ENCODE data around the gene TSPAN18. TPM values are rescaled to one million over a fixed set of nuclear protein-coding genes. Genes with fewer than 3 reads are reported as not detected.

TSPAN18 gene
- total and polyA plus RNA-seq, 2 donors from 2014 or later = 13.8 to 38.1 TPM

DNA sequence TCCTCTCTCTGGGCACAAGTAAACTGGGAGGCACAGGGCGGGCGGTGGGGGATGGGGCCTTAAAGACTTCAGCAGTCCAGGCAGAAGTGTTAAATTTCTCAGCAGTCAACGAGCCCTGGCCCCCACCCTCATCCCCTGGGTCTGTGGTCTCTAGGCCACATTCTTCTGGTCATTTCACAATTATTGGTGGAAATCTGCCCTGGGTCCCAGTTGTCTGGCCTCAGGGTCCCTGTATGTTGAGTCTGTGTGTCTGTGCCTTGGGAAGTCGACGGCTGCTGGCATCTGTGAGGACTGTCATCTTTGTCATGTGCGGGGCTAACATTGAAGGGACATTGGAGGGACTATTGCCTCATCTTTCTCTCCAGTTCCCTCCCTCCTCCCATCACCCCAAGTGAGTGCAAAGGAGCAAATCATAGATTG lies 1.7 kb downstream of the TSPAN18 start:
- DNase-seq (peak in 2 of 5 donors; percentile 25 to 67), FAIRE-seq (no peak)
- intact Hi-C loops (cut with DNase I) = no loop called here
- no peaks in the 10 kb centered on the region for H3K36me3 ChIP-seq (ENCODE audit: control insufficient read depth in 2 of 3, insufficient read depth in 3 of 3, low read length in 3 of 3)
- peak overlapping the region in 2 of 3 donors; percentile 30 to 61 for H3K4me3 ChIP-seq (ENCODE audit: low read length in 3 of 3)
- no peak overlapping the region for H3K9ac ChIP-seq (ENCODE audit: low read length in 3 of 3)
- no peak overlapping the region for H3K27ac ChIP-seq (ENCODE audit: low read depth in 2 of 2, low read length in 2 of 2)
- TF ChIP-seq, protein P1, sequence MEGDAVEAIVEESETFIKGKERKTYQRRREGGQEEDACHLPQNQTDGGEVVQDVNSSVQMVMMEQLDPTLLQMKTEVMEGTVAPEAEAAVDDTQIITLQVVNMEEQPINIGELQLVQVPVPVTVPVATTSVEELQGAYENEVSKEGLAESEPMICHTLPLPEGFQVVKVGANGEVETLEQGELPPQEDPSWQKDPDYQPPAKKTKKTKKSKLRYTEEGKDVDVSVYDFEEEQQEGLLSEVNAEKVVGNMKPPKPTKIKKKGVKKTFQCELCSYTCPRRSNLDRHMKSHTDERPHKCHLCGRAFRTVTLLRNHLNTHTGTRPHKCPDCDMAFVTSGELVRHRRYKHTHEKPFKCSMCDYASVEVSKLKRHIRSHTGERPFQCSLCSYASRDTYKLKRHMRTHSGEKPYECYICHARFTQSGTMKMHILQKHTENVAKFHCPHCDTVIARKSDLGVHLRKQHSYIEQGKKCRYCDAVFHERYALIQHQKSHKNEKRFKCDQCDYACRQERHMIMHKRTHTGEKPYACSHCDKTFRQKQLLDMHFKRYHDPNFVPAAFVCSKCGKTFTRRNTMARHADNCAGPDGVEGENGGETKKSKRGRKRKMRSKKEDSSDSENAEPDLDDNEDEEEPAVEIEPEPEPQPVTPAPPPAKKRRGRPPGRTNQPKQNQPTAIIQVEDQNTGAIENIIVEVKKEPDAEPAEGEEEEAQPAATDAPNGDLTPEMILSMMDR (IDR thresholded peaks at IDR 0.05; ENCODE audit: borderline replicate concordance, extremely low read depth, insufficient read depth) = no peak
- H3K27me3 ChIP-seq (ENCODE audit: control insufficient read depth, insufficient read depth, low read length) = no peaks in the 10 kb centered on the region
- no peaks in the 10 kb centered on the region for H3K9me3 ChIP-seq (ENCODE audit: control insufficient read depth in 2 of 3, insufficient read depth in 1 of 3, low read length in 3 of 3)
- H3K4me1 ChIP-seq (ENCODE audit: control insufficient read depth in 2 of 3, insufficient read depth in 2 of 3, low read depth in 1 of 3, low read length in 3 of 3) = peaks cover 0 to 12% (median 8%) of the 10 kb centered on the region in 3 donors

DNA sequence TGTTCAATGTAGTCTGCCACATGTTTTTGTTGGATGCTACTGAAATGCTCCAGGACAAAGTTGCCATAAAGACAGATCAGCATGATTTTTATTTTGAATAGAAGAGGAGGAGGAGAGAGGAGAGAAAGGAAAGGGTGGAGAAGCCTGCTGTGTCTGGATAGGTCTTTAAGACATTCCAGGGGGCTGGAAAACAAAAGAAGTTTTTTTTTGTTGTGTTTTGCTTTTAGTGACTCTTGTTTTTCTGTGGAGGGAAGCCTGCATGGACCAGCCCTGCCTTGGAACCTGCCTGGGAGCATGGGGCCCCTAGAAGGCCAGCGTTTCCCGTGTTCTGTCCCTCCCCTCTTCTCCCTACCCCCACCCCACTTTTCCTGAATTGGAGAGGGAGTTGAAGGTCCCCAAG lies 2.3 kb downstream of the TSPAN18 start:
- no peak overlapping the region for H3K27ac ChIP-seq (ENCODE audit: low read depth in 2 of 2, low read length in 2 of 2)
- TF ChIP-seq, protein P1 (IDR thresholded peaks at IDR 0.05; ENCODE audit: borderline replicate concordance, extremely low read depth, insufficient read depth) = no peak
- H3K4me3 ChIP-seq (ENCODE audit: low read length in 3 of 3) = peak overlapping the region in 1 of 3 donors; percentile 61
- H3K9ac ChIP-seq (ENCODE audit: low read length in 3 of 3) = no peak overlapping the region
- FAIRE-seq (no peak), DNase-seq (peak in 1 of 5 donors; percentile 11)
- intact Hi-C loops (cut with DNase I) = no loop called here
- no peaks in the 10 kb centered on the region for H3K27me3 ChIP-seq (ENCODE audit: control insufficient read depth, insufficient read depth, low read length)
- no peaks in the 10 kb centered on the region for H3K9me3 ChIP-seq (ENCODE audit: control insufficient read depth in 2 of 3, insufficient read depth in 1 of 3, low read length in 3 of 3)
- no peaks in the 10 kb centered on the region for H3K36me3 ChIP-seq (ENCODE audit: control insufficient read depth in 2 of 3, insufficient read depth in 3 of 3, low read length in 3 of 3)
- H3K4me1 ChIP-seq (ENCODE audit: control insufficient read depth in 2 of 3, insufficient read depth in 2 of 3, low read depth in 1 of 3, low read length in 3 of 3) = peaks cover 0 to 12% (median 8%) of the 10 kb centered on the region in 3 donors

DNA sequence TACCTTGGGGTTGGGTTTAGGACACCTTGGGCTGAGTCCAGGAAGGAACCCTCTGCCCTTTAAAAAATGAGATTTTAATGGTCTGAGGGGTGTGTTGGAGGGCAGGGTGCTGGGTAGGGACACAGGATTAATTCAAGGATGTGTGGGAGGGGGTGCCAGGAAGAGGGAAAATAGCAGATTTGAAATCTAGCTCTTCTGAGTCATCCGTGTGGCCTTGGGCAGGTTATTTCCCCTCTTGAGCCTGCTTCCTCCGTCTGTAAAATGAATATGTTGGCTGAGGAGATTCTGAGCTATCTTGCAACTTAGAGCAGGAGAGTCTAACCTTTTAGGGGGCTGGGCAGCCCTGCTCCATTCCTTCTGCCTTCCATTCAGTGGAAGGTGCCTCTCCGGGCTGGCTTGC lies 3.0 kb downstream of the TSPAN18 start:
- DNase-seq (no peak), FAIRE-seq (no peak)
- intact Hi-C loops (cut with DNase I) = no loop called here
- H3K4me1 ChIP-seq (ENCODE audit: control insufficient read depth in 2 of 3, insufficient read depth in 2 of 3, low read depth in 1 of 3, low read length in 3 of 3) = peaks cover 0 to 12% (median 8%) of the 10 kb centered on the region in 3 donors
- no peaks in the 10 kb centered on the region for H3K27me3 ChIP-seq (ENCODE audit: control insufficient read depth, insufficient read depth, low read length)
- no peak overlapping the region for H3K27ac ChIP-seq (ENCODE audit: low read depth in 2 of 2, low read length in 2 of 2)
- TF ChIP-seq, protein P1 (IDR thresholded peaks at IDR 0.05; ENCODE audit: borderline replicate concordance, extremely low read depth, insufficient read depth) = no peak
- H3K36me3 ChIP-seq (ENCODE audit: control insufficient read depth in 2 of 3, insufficient read depth in 3 of 3, low read length in 3 of 3) = no peaks in the 10 kb centered on the region
- H3K9ac ChIP-seq (ENCODE audit: low read length in 3 of 3) = no peak overlapping the region
- H3K4me3 ChIP-seq (ENCODE audit: low read length in 3 of 3) = no peak overlapping the region
- no peaks in the 10 kb centered on the region for H3K9me3 ChIP-seq (ENCODE audit: control insufficient read depth in 2 of 3, insufficient read depth in 1 of 3, low read length in 3 of 3)

DNA sequence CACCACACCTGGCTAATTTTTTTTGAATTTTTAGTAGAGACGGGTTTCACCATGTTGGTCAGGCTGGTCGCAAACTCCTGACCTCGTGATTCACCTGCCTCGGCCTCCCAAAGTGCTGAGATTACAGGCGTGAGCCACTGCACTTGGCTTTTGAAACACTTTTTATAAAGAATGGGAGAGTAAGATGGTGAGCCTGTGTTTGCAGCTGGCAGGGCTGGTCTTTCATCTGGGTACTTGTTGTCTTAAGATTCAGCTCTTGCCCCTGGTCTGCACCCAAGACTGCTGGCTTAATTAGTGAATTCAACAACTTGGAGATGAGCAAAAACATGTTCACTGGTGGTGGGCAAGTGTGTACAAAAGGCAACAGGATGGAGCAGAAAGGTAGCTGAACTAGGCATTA lies 4.0 kb downstream of the TSPAN18 start:
- Histone ChIP-seq H3K27ac (ENCODE audit: low read depth in 2 of 2, low read length in 2 of 2) (no peak overlapping the region), H3K27me3 (ENCODE audit: control insufficient read depth, insufficient read depth, low read length) (no peaks in the 10 kb centered on the region), H3K4me3 (ENCODE audit: low read length in 3 of 3) (no peak overlapping the region), H3K9me3 (ENCODE audit: control insufficient read depth in 2 of 3, insufficient read depth in 1 of 3, low read length in 3 of 3) (no peaks in the 10 kb centered on the region), H3K9ac (ENCODE audit: low read length in 3 of 3) (no peak overlapping the region), H3K4me1 (ENCODE audit: control insufficient read depth in 2 of 3, insufficient read depth in 2 of 3, low read depth in 1 of 3, low read length in 3 of 3) (peaks cover 0 to 12% (median 7%) of the 10 kb centered on the region in 3 donors), H3K36me3 (ENCODE audit: control insufficient read depth in 2 of 3, insufficient read depth in 3 of 3, low read length in 3 of 3) (no peaks in the 10 kb centered on the region)
- no peak for FAIRE-seq
- intact Hi-C loops (cut with DNase I) = no loop called here
- DNase-seq = no peak
- TF ChIP-seq, protein P1 (IDR thresholded peaks at IDR 0.05; ENCODE audit: borderline replicate concordance, extremely low read depth, insufficient read depth) = no peak
